CD8-positive, alpha-beta memory T cell (primary cell): Measurements from ENCODE around the gene RPL41. TPM values are rescaled to one million over a fixed set of nuclear protein-coding genes. Genes with fewer than 3 reads are reported as not detected.
A peak's percentile ranks its signal among the peaks of the same experiment; 100 is the strongest.

Source experiments
- CTCF ChIA-PET: fragments of 350-600 bp; sonication (Branson Sonifier 250); formaldehyde crosslinking; loops from one replicate; lab custom pipeline; 2021; ENCODE audit warnings: antibody characterized with exemption; lab: Charles Lee
- POLR2A ChIA-PET: fragments of 350-600 bp; sonication (Branson Sonifier 250); formaldehyde crosslinking; loops from one replicate; lab custom pipeline; 2021; ENCODE audit warnings: antibody characterized with exemption; lab: Charles Lee
- DNase-seq, 5 donors: peaks; one replicate each; pipeline versions ENCODE4 v3.0.0 to v3.0.0-alpha.2; 2020 to 2022; ENCODE audit warnings: mixed read lengths in 1 of 5
- H3K27ac ChIP-seq: one replicate; pipeline ENCODE4 v1.7.0; 2013; ENCODE audit warnings: low read depth, mild to moderate bottlenecking, low read length, moderate library complexity
- H3K27me3 ChIP-seq: 2 replicates; pipeline ENCODE4 v1.7.0; 2013; ENCODE audit warnings: low read length, mild to moderate bottlenecking; ENCODE audit not compliant: insufficient read depth, poor library complexity, severe bottlenecking
- H3K36me3 ChIP-seq: 2 replicates; pipeline ENCODE4 v1.7.0; 2013; ENCODE audit warnings: mild to moderate bottlenecking, low read length, moderate library complexity; ENCODE audit not compliant: insufficient read depth
- H3K4me1 ChIP-seq: 2 replicates; pipeline ENCODE4 v1.7.0; 2013; ENCODE audit warnings: mild to moderate bottlenecking, low read length, moderate library complexity; ENCODE audit not compliant: insufficient read depth
- H3K4me3 ChIP-seq: 2 replicates; pipeline ENCODE4 v1.7.0; 2013; ENCODE audit warnings: mild to moderate bottlenecking, low read length
- H3K9me3 ChIP-seq: 2 replicates; pipeline ENCODE4 v1.7.0; 2013; ENCODE audit warnings: mild to moderate bottlenecking, low read length
- H3K27ac Mint-ChIP-seq, 8 donors: one replicate each; pipeline ENCODE4 v1.8.0; 2020 to 2021; ENCODE audit warnings: mixed read lengths in 8 of 8, mild to moderate bottlenecking in 6 of 8, inconsistent platforms in 3 of 8, moderate library complexity in 3 of 8
- H3K27me3 Mint-ChIP-seq, 2 donors: one replicate each; pipeline ENCODE4 v1.8.0; 2020 to 2021; ENCODE audit warnings: mixed read lengths in 2 of 2, mild to moderate bottlenecking in 1 of 2, moderate library complexity in 1 of 2
- H3K36me3 Mint-ChIP-seq, 3 donors: one replicate each; pipeline ENCODE4 v1.8.0; 2020 to 2021; ENCODE audit warnings: mixed read lengths in 3 of 3, inconsistent platforms in 1 of 3, mild to moderate bottlenecking in 1 of 3
- H3K4me1 Mint-ChIP-seq, 3 donors: one replicate each; pipeline ENCODE4 v1.8.0; 2020 to 2021; ENCODE audit warnings: mixed read lengths in 3 of 3, inconsistent platforms in 1 of 3, mild to moderate bottlenecking in 1 of 3
- H3K4me3 Mint-ChIP-seq, 7 donors: one replicate each; pipeline ENCODE4 v1.8.0; 2020 to 2021; ENCODE audit warnings: mixed read lengths in 7 of 7, mild to moderate bottlenecking in 6 of 7, moderate library complexity in 4 of 7, inconsistent platforms in 2 of 7
- H3K9me3 Mint-ChIP-seq, 5 donors: one replicate each; pipeline ENCODE4 v1.8.0; 2020 to 2022; ENCODE audit warnings: mixed read lengths in 5 of 5, mild to moderate bottlenecking in 3 of 5, moderate library complexity in 2 of 5, inconsistent platforms in 1 of 5
- polyA plus RNA-seq: library from polyadenylated mRNA; unstranded; fragments of 300-500 nt; fragmentation: Illumina TruSeq; gene quantifications from one replicate; pipeline ENCODE4 v1.2.3, GENCODE V29; 2021
- total RNA-seq, 2 experiments: library from RNA; stranded (reverse); gene quantifications; one replicate each; pipeline ENCODE4 v1.2.3, GENCODE V29; 2021

Gene RPL41
- total and polyA plus RNA-seq, 3 experiments from 2014 or later, result 5,711 to 7,268 (median 5,990) TPM

GRCh38 chr12:56119361-56119796 lies 2.9 kb downstream of the RPL41 start:
- Mint-ChIP-seq H3K27ac (peak overlapping the region; percentile 96 to 100 (median 98)), H3K27me3 (peaks cover 0 to 10% of the 10 kb centered on the region in 2 donors), H3K36me3 (peaks cover 7 to 51% (median 12%) of the 10 kb centered on the region in 3 donors), H3K9me3 (no peaks in the 10 kb centered on the region), H3K4me3 (peak overlapping the region; percentile 89 to 100 (median 99)), H3K4me1 (peaks cover 44 to 49% (median 45%) of the 10 kb centered on the region in 3 donors)
- Histone ChIP-seq H3K27ac (peak overlapping the region; percentile 99), H3K4me3 (peak overlapping the region; percentile 84), H3K4me1 (peaks cover 34% of the 10 kb centered on the region), H3K36me3 (peaks cover 11% of the 10 kb centered on the region), H3K27me3 (no peaks in the 10 kb centered on the region), H3K9me3 (no peaks in the 10 kb centered on the region)
- peak; percentile 20 to 75 (median 57) for DNase-seq
- CTCF ChIA-PET, result interaction anchor here (0.6 to 5.6 kb wide), 22 partner anchors 8 to 381 kb away, joined by 3 to 101 read pairs (median 4); partner anchors contain the start of genes ANKRD52, ESYT1, PA2G4 and RNF41
- POLR2A ChIA-PET, result interaction anchor here (0.6 to 5.8 kb wide), 7 partner anchors 9 to 171 kb away, joined by 3 to 115 read pairs (median 16); partner anchors contain the start of genes ANKRD52, ESYT1, PA2G4 and RAB5B

- H3K4me1 Mint-ChIP-seq, result peaks cover 48 to 53% (median 50%) of the 10 kb centered on the region in 3 donors
- no peak overlapping the region for H3K27ac ChIP-seq
- no peak overlapping the region for H3K4me3 ChIP-seq
- POLR2A ChIA-PET, result interaction anchor here (3.3 to 5.8 kb wide), 2 partner anchors 70 to 102 kb away, joined by 16 to 60 read pairs; partner anchors contain the start of genes RNF41 and SMARCC2
- peaks cover 33% of the 10 kb centered on the region for H3K4me1 ChIP-seq
- peaks cover 7 to 51% (median 12%) of the 10 kb centered on the region in 3 donors for H3K36me3 Mint-ChIP-seq
- CTCF ChIA-PET, result interaction anchor here (0.6 to 5.6 kb wide), 15 partner anchors 8 to 344 kb away, joined by 3 to 101 read pairs (median 4); partner anchors contain the start of genes ANKRD52, ESYT1, PA2G4 and RNF41
- no peaks in the 10 kb centered on the region for H3K27me3 ChIP-seq
- no peaks in the 10 kb centered on the region for H3K9me3 ChIP-seq
- H3K4me3 Mint-ChIP-seq, result peak overlapping the region in 1 of 7 donors; percentile 36
- no peak for DNase-seq
- no peaks in the 10 kb centered on the region for H3K9me3 Mint-ChIP-seq
- H3K27me3 Mint-ChIP-seq, result peaks cover 0 to 10% of the 10 kb centered on the region in 2 donors
- peaks cover 11% of the 10 kb centered on the region for H3K36me3 ChIP-seq
- H3K27ac Mint-ChIP-seq, result peak overlapping the region in 3 of 8 donors; percentile 7 to 99 (median 21)
These were observed 3.9 kb downstream of the RPL41 start for GRCh38 chr12:56120158-56120846.

- ChIA-PET CTCF (interaction anchor here (1.5 to 5.6 kb wide), 2 partner anchors 69 to 343 kb away, joined by 3 to 101 read pairs; partner anchors contain the start of gene SMARCC2), POLR2A (interaction anchor here (5.8 kb wide), 1 partner anchor 69 kb away, joined by 60 read pairs; the partner anchor contains the start of gene SMARCC2)
- H3K27me3 Mint-ChIP-seq, result peaks cover 0 to 7% of the 10 kb centered on the region in 2 donors
- Histone ChIP-seq H3K9me3 (no peaks in the 10 kb centered on the region), H3K36me3 (peaks cover 11% of the 10 kb centered on the region), H3K27me3 (no peaks in the 10 kb centered on the region), H3K4me3 (no peak overlapping the region), H3K4me1 (peaks cover 39% of the 10 kb centered on the region), H3K27ac (no peak overlapping the region)
- peaks cover 7 to 48% (median 12%) of the 10 kb centered on the region in 3 donors for H3K36me3 Mint-ChIP-seq
- H3K27ac Mint-ChIP-seq, result peak overlapping the region in 1 of 8 donors; percentile 29
- peaks cover 51 to 55% (median 53%) of the 10 kb centered on the region in 3 donors for H3K4me1 Mint-ChIP-seq
- H3K9me3 Mint-ChIP-seq, result no peaks in the 10 kb centered on the region
- no peak overlapping the region for H3K4me3 Mint-ChIP-seq
- no peak for DNase-seq
These were observed 4.9 kb downstream of the RPL41 start for GRCh38 chr12:56121204-56121870.

- Mint-ChIP-seq H3K4me3 (no peak overlapping the region), H3K4me1 (peaks cover 53 to 56% (median 53%) of the 10 kb centered on the region in 3 donors), H3K36me3 (peaks cover 3 to 36% (median 3%) of the 10 kb centered on the region in 3 donors), H3K27me3 (peaks cover 0 to 4% of the 10 kb centered on the region in 2 donors), H3K27ac (peak overlapping the region in 6 of 8 donors; percentile 34 to 81 (median 44)), H3K9me3 (no peaks in the 10 kb centered on the region)
- Histone ChIP-seq H3K4me3 (no peak overlapping the region), H3K4me1 (peaks cover 45% of the 10 kb centered on the region), H3K27me3 (no peaks in the 10 kb centered on the region), H3K27ac (no peak overlapping the region), H3K9me3 (no peaks in the 10 kb centered on the region), H3K36me3 (peaks cover under 1% of the 10 kb centered on the region)
- POLR2A ChIA-PET, result interaction anchor here (3.2 kb wide), 1 partner anchor 67 kb away, joined by 25 read pairs; the partner anchor contains the start of gene SMARCC2
- CTCF ChIA-PET, result interaction anchor here (1.0 kb wide), 2 partner anchors 12 to 67 kb away, joined by 3 to 5 read pairs; partner anchors contain the start of gene SMARCC2
- no peak for DNase-seq
These were observed 6.2 kb downstream of the RPL41 start for GRCh38 chr12:56122637-56123036.

GRCh38 chr12:56124133-56124532 lies 7.7 kb downstream of the RPL41 start:
- ChIA-PET CTCF (interaction anchor here (0.8 to 8.6 kb wide), 4 partner anchors 15 to 340 kb away, joined by 3 to 121 read pairs (median 4); partner anchors contain the start of gene SMARCC2), POLR2A (interaction anchor here (0.6 to 3.2 kb wide), 2 partner anchors 66 to 580 kb away, joined by 4 to 25 read pairs; partner anchors contain the start of gene SMARCC2)
- Mint-ChIP-seq H3K4me3 (no peak overlapping the region), H3K27me3 (no peaks in the 10 kb centered on the region), H3K27ac (peak overlapping the region in 7 of 8 donors; percentile 17 to 84 (median 64)), H3K9me3 (no peaks in the 10 kb centered on the region), H3K36me3 (peaks cover 0 to 40% (median 0%) of the 10 kb centered on the region in 3 donors), H3K4me1 (peaks cover 42 to 45% (median 44%) of the 10 kb centered on the region in 3 donors)
- Histone ChIP-seq H3K9me3 (no peaks in the 10 kb centered on the region), H3K4me3 (no peak overlapping the region), H3K27me3 (no peaks in the 10 kb centered on the region), H3K4me1 (peaks cover 35% of the 10 kb centered on the region), H3K36me3 (no peaks in the 10 kb centered on the region), H3K27ac (no peak overlapping the region)
- no peak for DNase-seq

- no peak for DNase-seq
- ChIA-PET POLR2A (interaction anchor here (0.6 to 4.5 kb wide), 5 partner anchors 9 to 96 kb away, joined by 3 to 58 read pairs (median 23); partner anchors contain the start of genes MYL6, PA2G4, RNF41 and SMARCC2), CTCF (interaction anchor here (0.6 to 8.6 kb wide), 21 partner anchors 9 to 344 kb away, joined by 3 to 121 read pairs (median 5); partner anchors contain the start of genes CNPY2, MYL6, MYL6B and PA2G4)
- H3K9me3 ChIP-seq, result no peaks in the 10 kb centered on the region
- peaks cover 17% of the 10 kb centered on the region for H3K36me3 ChIP-seq
- peaks cover 13 to 42% (median 20%) of the 10 kb centered on the region in 3 donors for H3K36me3 Mint-ChIP-seq
- H3K4me1 Mint-ChIP-seq, result peaks cover 53 to 62% (median 59%) of the 10 kb centered on the region in 3 donors
- peak overlapping the region; percentile 73 for H3K27ac ChIP-seq
- H3K4me1 ChIP-seq, result peaks cover 48% of the 10 kb centered on the region
- H3K9me3 Mint-ChIP-seq, result no peaks in the 10 kb centered on the region
- peaks cover 0 to 2% of the 10 kb centered on the region in 2 donors for H3K27me3 Mint-ChIP-seq
- H3K27ac Mint-ChIP-seq, result peak overlapping the region; percentile 87 to 99 (median 95)
- peak overlapping the region; percentile 2 for H3K4me3 ChIP-seq
- H3K27me3 ChIP-seq, result no peaks in the 10 kb centered on the region
- H3K4me3 Mint-ChIP-seq, result peak overlapping the region; percentile 46 to 99 (median 98)
These were observed 10.4 kb downstream of the RPL41 start for GRCh38 chr12:56126732-56127239.
